22Rv1 (cell line): ENCODE data around the gene ICE1.
"Not testable (repeated sequence)": the region's sequence is repeated elsewhere in the genome, so short reads cannot be mapped to it uniquely, and the experiment has no call there.

Experiments used
- H3K27ac ChIP-seq: fragments of 450-650 bp; 2 replicates; pipeline ENCODE4 v1.5.1; 2017
- ZFX ChIP-seq: fragments of 450-650 bp; IDR thresholded peaks from 2 replicates; pipeline ENCODE4 v1.6.1; 2017; ENCODE audit warnings: antibody characterized with exemption, borderline replicate concordance
- TF ChIP-seq, protein P1 (sequence below): fragments of 450-650 bp; IDR thresholded peaks from 2 replicates; pipeline ENCODE4 v1.5.1; 2017; ENCODE audit warnings: mild to moderate bottlenecking

The ICE1 gene

DNA sequence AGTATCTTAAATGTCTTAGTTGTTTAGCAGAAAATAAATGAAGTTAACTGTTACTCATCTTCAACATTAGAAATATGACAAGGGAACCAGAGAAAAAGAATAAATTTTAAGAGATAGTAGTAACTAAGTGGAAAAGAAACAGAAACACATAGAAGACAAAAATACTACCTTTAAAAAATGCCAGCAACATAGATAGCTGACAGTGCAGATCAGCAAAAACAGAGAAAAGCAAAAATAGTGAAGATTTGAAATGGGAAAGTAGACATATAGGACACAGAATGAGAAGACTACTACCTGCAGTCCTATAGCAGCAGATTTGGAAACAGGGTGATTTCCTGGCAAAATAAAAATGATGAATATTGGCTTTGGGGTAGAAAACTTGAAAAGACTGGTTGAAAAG is 48.5 kb downstream of the ICE1 start:
- TF ChIP-seq, protein P1, sequence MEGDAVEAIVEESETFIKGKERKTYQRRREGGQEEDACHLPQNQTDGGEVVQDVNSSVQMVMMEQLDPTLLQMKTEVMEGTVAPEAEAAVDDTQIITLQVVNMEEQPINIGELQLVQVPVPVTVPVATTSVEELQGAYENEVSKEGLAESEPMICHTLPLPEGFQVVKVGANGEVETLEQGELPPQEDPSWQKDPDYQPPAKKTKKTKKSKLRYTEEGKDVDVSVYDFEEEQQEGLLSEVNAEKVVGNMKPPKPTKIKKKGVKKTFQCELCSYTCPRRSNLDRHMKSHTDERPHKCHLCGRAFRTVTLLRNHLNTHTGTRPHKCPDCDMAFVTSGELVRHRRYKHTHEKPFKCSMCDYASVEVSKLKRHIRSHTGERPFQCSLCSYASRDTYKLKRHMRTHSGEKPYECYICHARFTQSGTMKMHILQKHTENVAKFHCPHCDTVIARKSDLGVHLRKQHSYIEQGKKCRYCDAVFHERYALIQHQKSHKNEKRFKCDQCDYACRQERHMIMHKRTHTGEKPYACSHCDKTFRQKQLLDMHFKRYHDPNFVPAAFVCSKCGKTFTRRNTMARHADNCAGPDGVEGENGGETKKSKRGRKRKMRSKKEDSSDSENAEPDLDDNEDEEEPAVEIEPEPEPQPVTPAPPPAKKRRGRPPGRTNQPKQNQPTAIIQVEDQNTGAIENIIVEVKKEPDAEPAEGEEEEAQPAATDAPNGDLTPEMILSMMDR: no peak

DNA sequence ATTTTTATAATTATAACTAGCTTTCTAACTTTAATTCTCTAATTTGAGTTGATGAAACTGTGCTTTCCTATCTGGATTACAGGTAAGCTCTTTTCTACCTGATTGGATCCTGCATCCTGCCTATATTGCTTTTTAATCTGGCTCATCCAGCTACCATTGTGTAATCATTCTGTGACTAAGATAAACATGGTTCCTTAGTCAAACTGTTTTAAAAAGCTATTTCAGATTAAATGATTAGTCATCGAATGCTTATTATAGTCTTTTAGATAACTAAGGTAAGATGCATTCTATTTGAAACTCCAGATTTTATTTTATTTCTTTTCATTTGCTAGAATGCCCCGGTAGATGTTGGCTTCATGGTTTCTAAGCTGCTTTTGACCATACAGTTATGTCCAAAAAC is 50.7 kb downstream of the ICE1 start:
- no peak overlapping the region for H3K27ac ChIP-seq
- TF ChIP-seq, protein P1: no peak
- TF ChIP-seq ZFX: no peak

More for the DNA sequence above, 48.5 kb downstream of the ICE1 start:
- H3K27ac ChIP-seq: no peak overlapping the region

DNA sequence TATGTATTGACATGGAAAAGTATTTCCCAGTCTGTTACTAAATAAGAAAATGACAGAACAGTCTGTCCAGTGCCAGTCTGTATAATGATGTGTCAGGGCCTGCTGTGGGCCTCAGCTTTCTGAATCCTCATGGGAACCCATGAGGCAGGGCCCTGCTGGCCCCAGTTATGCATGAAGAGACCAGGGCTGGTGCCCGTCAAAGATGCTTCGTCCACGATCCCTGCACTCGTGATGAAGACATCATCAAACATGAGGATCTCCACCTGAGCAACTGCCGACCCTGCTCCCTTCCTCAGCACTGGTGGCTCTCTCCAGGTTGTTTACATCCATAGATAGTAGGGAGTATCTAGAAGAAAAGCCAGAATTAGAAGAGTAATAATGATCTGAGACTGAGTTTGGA is 52.5 kb downstream of the ICE1 start:
- no peak for TF ChIP-seq ZFX
- TF ChIP-seq, protein P1: no peak
- no peak overlapping the region for H3K27ac ChIP-seq

DNA sequence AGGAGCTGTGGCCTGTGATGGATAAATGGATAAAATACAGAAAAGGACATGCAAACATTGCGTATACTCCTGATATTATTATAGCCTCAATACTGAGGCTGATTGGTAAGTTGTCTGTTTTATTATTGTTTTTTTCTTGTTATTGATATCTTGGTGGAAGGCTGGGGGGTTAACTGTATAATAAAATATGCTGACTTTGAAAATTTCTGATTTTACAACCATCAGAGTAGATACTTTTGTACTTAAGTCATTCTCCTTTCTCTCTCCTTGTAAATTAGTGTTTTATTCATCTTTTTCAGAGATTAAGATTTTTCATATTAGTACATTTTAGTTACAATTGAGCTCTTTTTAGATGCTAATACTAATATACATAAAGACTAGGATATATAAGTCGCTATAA is 53.5 kb downstream of the ICE1 start:
- H3K27ac ChIP-seq: no peak overlapping the region
- TF ChIP-seq, protein P1: no peak
- TF ChIP-seq ZFX: no peak

DNA sequence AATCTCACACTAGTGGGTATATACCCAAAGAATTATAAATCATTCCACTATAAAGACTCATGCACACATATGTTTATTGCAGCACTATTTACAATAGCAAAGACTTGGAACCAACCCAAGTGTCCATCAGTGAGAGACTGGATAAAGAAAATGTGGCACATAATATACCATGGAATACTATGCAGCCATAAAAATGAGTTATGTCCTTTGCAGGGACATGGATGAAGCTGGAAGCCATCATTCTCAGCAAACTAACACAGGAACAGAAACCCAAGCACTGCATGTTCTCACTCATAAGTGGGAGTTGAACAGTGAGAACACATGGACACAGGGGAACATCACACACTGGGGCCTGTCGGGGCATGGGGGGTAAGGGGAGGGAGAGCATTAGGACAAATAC is 57.1 kb downstream of the ICE1 start:
- not testable (repeated sequence) for H3K27ac ChIP-seq

DNA sequence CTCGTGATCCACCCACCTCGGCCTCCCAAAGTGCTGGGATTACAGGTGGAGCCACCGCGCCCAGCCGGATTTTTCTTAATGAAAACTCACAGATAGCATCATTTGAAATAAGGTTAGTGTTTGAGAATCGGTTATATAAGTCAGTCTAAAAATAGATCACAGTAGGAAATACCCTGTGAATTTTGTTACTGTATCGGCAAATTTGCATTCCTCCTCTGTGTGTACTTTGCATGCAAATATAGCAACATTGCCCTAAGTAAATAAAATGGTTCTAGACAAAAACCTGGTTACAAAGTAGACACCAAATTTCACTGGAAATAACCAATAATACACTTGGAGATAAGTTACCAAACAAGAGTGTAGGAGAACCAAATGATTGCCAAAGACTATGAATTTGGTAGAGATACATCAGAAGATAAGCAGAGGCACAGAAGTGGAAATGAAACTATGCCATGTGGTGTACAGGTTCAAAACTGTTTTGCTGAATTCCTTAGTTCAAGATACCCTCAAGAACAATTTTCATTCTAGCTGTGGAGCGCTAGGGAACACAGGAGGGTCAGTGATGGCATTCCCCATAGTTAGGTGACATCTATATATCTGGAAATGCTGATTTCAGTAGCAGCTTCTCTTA is 58.1 kb downstream of the ICE1 start:
- no peak for TF ChIP-seq ZFX
- TF ChIP-seq, protein P1: no peak
- H3K27ac ChIP-seq: no peak overlapping the region

DNA sequence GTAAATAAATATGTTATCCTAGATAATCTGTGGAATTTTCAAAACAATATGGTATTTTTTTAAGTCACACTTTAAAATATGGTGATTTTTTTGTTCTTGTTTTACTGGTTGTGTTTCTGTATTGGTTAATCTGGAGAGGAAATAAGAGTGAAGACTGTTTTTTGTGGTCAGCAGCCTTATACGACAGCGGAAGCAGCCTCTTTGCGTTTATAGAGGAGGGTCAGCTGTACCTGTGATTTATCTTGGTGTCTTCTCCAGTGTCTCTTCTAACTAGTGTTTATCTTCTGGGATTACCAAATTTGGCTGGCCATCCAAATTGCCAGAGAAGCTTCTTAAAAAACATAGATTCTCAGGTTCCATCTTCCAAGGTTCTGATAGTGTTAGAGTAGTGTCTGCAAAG is 58.7 kb downstream of the ICE1 start:
- TF ChIP-seq, protein P1: no peak
- H3K27ac ChIP-seq: no peak overlapping the region

DNA sequence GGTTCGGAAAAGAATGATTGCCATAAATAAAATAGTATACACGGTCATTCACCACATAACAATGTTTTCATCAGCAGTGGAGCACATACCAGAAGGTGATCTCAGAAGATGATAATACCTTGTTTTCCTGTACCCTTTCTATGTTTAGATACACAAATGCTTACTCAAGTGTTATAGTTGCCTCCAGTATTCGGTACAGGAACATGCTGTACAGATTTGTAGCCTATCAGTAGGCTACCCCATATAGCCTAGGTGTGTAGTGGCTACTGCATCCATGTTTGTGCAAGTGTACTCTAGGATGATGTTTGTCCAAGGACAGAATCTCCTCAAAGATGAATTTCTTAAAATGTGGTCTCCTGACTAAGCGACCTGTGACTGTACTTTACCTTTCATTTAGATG is 59.2 kb downstream of the ICE1 start:
- H3K27ac ChIP-seq: no peak overlapping the region
- TF ChIP-seq, protein P1: no peak
- TF ChIP-seq ZFX: no peak
